AG04450 (cell line): ENCODE measurements around the gene VPS8. TPM values are rescaled to one million over a fixed set of nuclear protein-coding genes. Genes with fewer than 3 reads are reported as not detected.

Experiments
- CTCF ChIA-PET: fragments of 300-600, 350-600 bp; formaldehyde crosslinking; extraction: SDS; loops from one replicate; lab custom pipeline; 2022; ENCODE audit warnings: antibody characterized with exemption, inconsistent platforms; lab: Charles Lee
- POLR2A ChIA-PET: fragments of 350-600 bp; formaldehyde crosslinking; extraction: SDS; loops from one replicate; lab custom pipeline; 2021; ENCODE audit warnings: antibody characterized with exemption, inconsistent platforms; lab: Yijun Ruan, JAX
- DNase-seq: peaks from one replicate; pipeline ENCODE4 v3.0.0-alpha.2; 2011; ENCODE audit warnings: low read depth, low spot score
- H3K27ac ChIP-seq: one replicate; pipeline ENCODE4 v1.5.1; 2012; ENCODE audit warnings: low read depth, low read length, control low read depth
- H3K27me3 ChIP-seq: one replicate; pipeline ENCODE4 v1.6.0; 2012; ENCODE audit warnings: low read length; ENCODE audit not compliant: control insufficient read depth, insufficient read depth
- H3K4me3 ChIP-seq: 2 replicates; pipeline ENCODE4 v1.5.1; 2011; ENCODE audit warnings: mild to moderate bottlenecking, low read depth, low read length, control low read depth
- H3K9me3 ChIP-seq: 2 replicates; pipeline ENCODE4 v1.5.1; 2012; ENCODE audit warnings: low read length; ENCODE audit not compliant: control insufficient read depth, insufficient read depth
- CTCF ChIP-seq: IDR thresholded peaks from 2 replicates; pipeline ENCODE4 v1.5.1; 2011; ENCODE audit warnings: low read depth, low read length, control low read depth, inconsistent platforms
- polyA plus RNA-seq: library from polyadenylated mRNA; depleted of rRNA; stranded (reverse); fragments of >200 nt; gene quantifications from 2 replicates; pipeline ENCODE4 v1.2.3, GENCODE V29; 2011

Gene VPS8
- polyA plus RNA-seq, 1 experiment: 40.6 TPM

- Histone ChIP-seq H3K27ac (no peak overlapping the region), H3K4me3 (no peak overlapping the region), H3K9me3 (peaks cover 3% of the 10 kb centered on the region; the same call in 1 of the 2 replicates), H3K27me3 (no peaks in the 10 kb centered on the region)
- ChIA-PET CTCF (no interaction called here), POLR2A (no interaction called here)
- no peak for TF ChIP-seq CTCF
- no peak for DNase-seq
These were observed 240.7 kb downstream of the VPS8 start for GRCh38 chr3:185052631-185053030.

GRCh38 chr3:185056908-185057307 is 244.9 kb downstream of the VPS8 start:
- peaks cover 6% of the 10 kb centered on the region for H3K9me3 ChIP-seq
- no peak for TF ChIP-seq CTCF
- H3K4me3 ChIP-seq: no peak overlapping the region
- ChIA-PET POLR2A (no interaction called here), CTCF (no interaction called here)
- H3K27me3 ChIP-seq: no peaks in the 10 kb centered on the region
- H3K27ac ChIP-seq: no peak overlapping the region
- DNase-seq: no peak

- peaks cover 6% of the 10 kb centered on the region for H3K9me3 ChIP-seq
- no peak for TF ChIP-seq CTCF
- no peaks in the 10 kb centered on the region for H3K27me3 ChIP-seq
- ChIA-PET CTCF (no interaction called here), POLR2A (no interaction called here)
- H3K4me3 ChIP-seq: no peak overlapping the region
- no peak for DNase-seq
- H3K27ac ChIP-seq: no peak overlapping the region
These were observed 245.9 kb downstream of the VPS8 start for GRCh38 chr3:185057829-185058228.

GRCh38 chr3:185058796-185059195 is 246.8 kb downstream of the VPS8 start:
- Histone ChIP-seq H3K4me3 (no peak overlapping the region), H3K9me3 (peaks cover 6% of the 10 kb centered on the region), H3K27ac (no peak overlapping the region), H3K27me3 (no peaks in the 10 kb centered on the region)
- DNase-seq: no peak
- POLR2A ChIA-PET: interaction anchor here (0.6 kb wide), 1 partner anchor 241 kb away, joined by 5 read pairs; no protein-coding TSS in a partner anchor
- CTCF ChIA-PET: no interaction called here
- TF ChIP-seq CTCF: no peak

- POLR2A ChIA-PET: no interaction called here
- H3K27ac ChIP-seq: no peak overlapping the region
- TF ChIP-seq CTCF: no peak
- no peak for DNase-seq
- no peaks in the 10 kb centered on the region for H3K27me3 ChIP-seq
- H3K9me3 ChIP-seq: peaks cover 6% of the 10 kb centered on the region
- CTCF ChIA-PET: no interaction called here
- no peak overlapping the region for H3K4me3 ChIP-seq
These were observed 247.8 kb downstream of the VPS8 start for GRCh38 chr3:185059766-185060165.
